HepG2 (cell line): ENCODE data around the gene PSMA7. TPM values are rescaled to one million over a fixed set of nuclear protein-coding genes. Genes with fewer than 3 reads are reported as not detected.

Source experiments
- ELF1 ChIP-seq: sonication (generic); formaldehyde crosslinking; IDR thresholded peaks from 2 replicates; pipeline ENCODE4 v1.4.0; 2020; ENCODE audit warnings: missing genetic modification reagents
- GLI4 ChIP-seq: sonication (generic); formaldehyde crosslinking; IDR thresholded peaks from 2 replicates; pipeline ENCODE4 v1.5.1; 2020; ENCODE audit warnings: missing genetic modification reagents, mild to moderate bottlenecking, moderate library complexity, borderline replicate concordance
- MTA3 ChIP-seq: sonication (generic); formaldehyde crosslinking; IDR thresholded peaks from 2 replicates; pipeline ENCODE4 v1.4.0; 2020; ENCODE audit warnings: missing genetic modification reagents
- ZBTB3 ChIP-seq: sonication (generic); formaldehyde crosslinking; IDR thresholded peaks from 2 replicates; pipeline ENCODE4 v1.4.0; 2020; ENCODE audit warnings: low read depth, mild to moderate bottlenecking, moderate library complexity, missing genetic modification reagents, borderline replicate concordance
- ZBTB7A ChIP-seq: sonication (generic); formaldehyde crosslinking; IDR thresholded peaks from 2 replicates; pipeline ENCODE4 v1.8.0; 2022; ENCODE audit warnings: mild to moderate bottlenecking, missing genetic modification reagents
- ZNF841 ChIP-seq: sonication (generic); formaldehyde crosslinking; IDR thresholded peaks from 2 replicates; pipeline ENCODE4 v1.8.1; 2023; ENCODE audit warnings: missing genetic modification reagents, borderline replicate concordance
- ZSCAN12 ChIP-seq: sonication (generic); formaldehyde crosslinking; IDR thresholded peaks from 2 replicates; pipeline ENCODE4 v1.9.0; 2021; ENCODE audit warnings: mild to moderate bottlenecking, missing genetic modification reagents
- polyA plus RNA-seq, 8 experiments: library from polyadenylated mRNA; depleted of rRNA in 3 of 8; stranded (reverse) in 7 of 8; unstranded in 1 of 8; fragments of >200 nt; fragmentation: Illumina TruSeq in 4 of 8; extraction: Trizol in 4 of 8; gene quantifications; 2 replicates each; pipeline versions ENCODE4 v1.2.1 to v1.2.3, GENCODE V29; 2011 to 2016; ENCODE audit warnings: low read depth in 4 of 8, missing spikeins in 1 of 8, mixed read lengths in 1 of 8; ENCODE audit not compliant: insufficient read depth in 1 of 8
- total RNA-seq, 5 experiments: library from RNA; depleted of rRNA; stranded (reverse); fragments of >200 nt; fragmentation: Illumina TruSeq; extraction: Trizol; gene quantifications; 2 replicates each; pipeline ENCODE4 v1.2.3, GENCODE V29; 2016; ENCODE audit warnings: low read depth in 1 of 5
- TF ChIP-seq, protein P1 (sequence below): sonication (generic); formaldehyde crosslinking; IDR thresholded peaks from 2 replicates; pipeline ENCODE4 v1.9.0; 2021; ENCODE audit warnings: missing genetic modification reagents, mild to moderate bottlenecking, borderline replicate concordance
- TF ChIP-seq, protein P2 (sequence below): sonication (generic); formaldehyde crosslinking; IDR thresholded peaks from 2 replicates; pipeline ENCODE4 v1.5.0; 2020; ENCODE audit warnings: missing genetic modification reagents, mild to moderate bottlenecking, borderline replicate concordance
- TF ChIP-seq, protein P3 (sequence below): sonication (generic); formaldehyde crosslinking; IDR thresholded peaks from 2 replicates; pipeline ENCODE4; 2020; ENCODE audit warnings: missing genetic modification reagents, mild to moderate bottlenecking, borderline replicate concordance
- TF ChIP-seq, protein P4 (sequence below): sonication (generic); formaldehyde crosslinking; IDR thresholded peaks from 2 replicates; pipeline ENCODE4 v1.8.1; 2022; ENCODE audit warnings: mild to moderate bottlenecking, missing genetic modification reagents
- TF ChIP-seq, protein P5 (sequence below), 2 experiments: sonication (generic) in 1 of 2; formaldehyde crosslinking in 1 of 2; IDR thresholded peaks; 2 replicates each; pipeline versions ENCODE4 v1.5.1 to v1.6.1; 2011 to 2020; ENCODE audit warnings: borderline replicate concordance in 1 of 2, low read depth in 1 of 2, low read length in 1 of 2, mild to moderate bottlenecking in 1 of 2, missing genetic modification reagents in 1 of 2, moderate library complexity in 1 of 2
- TF ChIP-seq, protein P6 (sequence below): sonication (generic); formaldehyde crosslinking; IDR thresholded peaks from 2 replicates; pipeline ENCODE4 v1.5.0; 2020; ENCODE audit warnings: mild to moderate bottlenecking, missing genetic modification reagents

Gene PSMA7
- total and polyA plus RNA-seq, 2 of the 13 experiments (the other 11 are each of a cell fraction or from before 2014, with no cell fraction given): 531 to 631 TPM

DNA sequence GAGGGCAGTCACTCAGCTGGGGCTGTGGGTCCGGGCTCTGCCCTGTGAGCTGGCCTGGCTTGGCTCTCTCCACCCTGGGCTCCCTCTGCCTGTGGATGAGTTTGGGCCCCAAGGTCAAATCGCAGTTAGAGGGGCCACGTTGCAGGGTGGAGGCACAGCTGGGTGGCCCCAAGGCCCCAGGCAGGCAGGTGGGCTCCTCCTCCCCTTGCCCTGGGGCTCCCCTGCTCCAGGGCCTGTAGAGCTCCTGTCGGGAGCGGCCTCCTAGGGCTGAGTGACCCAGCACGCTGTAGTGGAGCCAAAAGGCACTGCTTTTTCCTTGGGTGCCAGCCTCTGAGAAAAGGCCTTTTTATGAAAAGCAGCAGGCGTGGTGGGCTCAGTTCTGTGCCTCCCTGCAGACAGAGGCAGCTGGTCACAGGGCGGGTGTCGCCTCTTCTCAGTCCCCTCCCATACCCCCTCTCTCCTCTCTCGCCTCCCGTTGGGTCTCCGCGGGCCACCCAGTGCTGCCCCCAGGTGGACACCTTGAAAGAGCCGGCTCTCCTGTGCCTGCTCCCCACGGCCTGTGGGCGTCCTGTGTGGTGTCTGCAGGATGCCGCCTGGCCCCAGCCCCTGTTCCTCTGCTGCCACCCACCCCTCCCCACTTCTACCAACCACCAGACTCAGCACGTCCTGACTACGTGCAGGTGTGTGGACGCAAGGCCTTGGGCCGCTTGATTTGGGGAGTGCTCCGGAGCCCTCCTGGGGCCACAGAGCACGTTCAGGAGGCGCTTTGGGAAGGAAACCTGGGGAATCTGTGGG lies 13.6 kb upstream of the PSMA7 start (continued):
- TF ChIP-seq, protein P1, sequence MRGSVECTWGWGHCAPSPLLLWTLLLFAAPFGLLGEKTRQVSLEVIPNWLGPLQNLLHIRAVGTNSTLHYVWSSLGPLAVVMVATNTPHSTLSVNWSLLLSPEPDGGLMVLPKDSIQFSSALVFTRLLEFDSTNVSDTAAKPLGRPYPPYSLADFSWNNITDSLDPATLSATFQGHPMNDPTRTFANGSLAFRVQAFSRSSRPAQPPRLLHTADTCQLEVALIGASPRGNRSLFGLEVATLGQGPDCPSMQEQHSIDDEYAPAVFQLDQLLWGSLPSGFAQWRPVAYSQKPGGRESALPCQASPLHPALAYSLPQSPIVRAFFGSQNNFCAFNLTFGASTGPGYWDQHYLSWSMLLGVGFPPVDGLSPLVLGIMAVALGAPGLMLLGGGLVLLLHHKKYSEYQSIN (CRISPR knock-in tag): no peak
- TF ChIP-seq, protein P2, sequence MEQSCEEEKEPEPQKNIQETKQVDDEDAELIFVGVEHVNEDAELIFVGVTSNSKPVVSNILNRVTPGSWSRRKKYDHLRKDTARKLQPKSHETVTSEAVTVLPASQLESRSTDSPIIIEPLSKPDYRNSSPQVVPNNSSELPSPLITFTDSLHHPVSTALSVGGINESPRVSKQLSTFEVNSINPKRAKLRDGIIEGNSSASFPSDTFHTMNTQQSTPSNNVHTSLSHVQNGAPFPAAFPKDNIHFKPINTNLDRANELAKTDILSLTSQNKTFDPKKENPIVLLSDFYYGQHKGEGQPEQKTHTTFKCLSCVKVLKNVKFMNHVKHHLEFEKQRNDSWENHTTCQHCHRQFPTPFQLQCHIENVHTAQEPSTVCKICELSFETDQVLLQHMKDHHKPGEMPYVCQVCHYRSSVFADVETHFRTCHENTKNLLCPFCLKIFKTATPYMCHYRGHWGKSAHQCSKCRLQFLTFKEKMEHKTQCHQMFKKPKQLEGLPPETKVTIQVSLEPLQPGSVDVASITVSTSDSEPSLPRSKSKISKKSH (CRISPR knock-in tag): peak; percentile 68
- TF ChIP-seq ZSCAN12 (CRISPR knock-in tag) (no peak), ELF1 (peak; percentile 42; the same call in 1 of the 2 replicates), GLI4 (CRISPR knock-in tag) (no peak), MTA3 (no peak), ZBTB3 (no peak), ZBTB7A (no peak), ZNF841 (no peak)
- TF ChIP-seq, protein P3, sequence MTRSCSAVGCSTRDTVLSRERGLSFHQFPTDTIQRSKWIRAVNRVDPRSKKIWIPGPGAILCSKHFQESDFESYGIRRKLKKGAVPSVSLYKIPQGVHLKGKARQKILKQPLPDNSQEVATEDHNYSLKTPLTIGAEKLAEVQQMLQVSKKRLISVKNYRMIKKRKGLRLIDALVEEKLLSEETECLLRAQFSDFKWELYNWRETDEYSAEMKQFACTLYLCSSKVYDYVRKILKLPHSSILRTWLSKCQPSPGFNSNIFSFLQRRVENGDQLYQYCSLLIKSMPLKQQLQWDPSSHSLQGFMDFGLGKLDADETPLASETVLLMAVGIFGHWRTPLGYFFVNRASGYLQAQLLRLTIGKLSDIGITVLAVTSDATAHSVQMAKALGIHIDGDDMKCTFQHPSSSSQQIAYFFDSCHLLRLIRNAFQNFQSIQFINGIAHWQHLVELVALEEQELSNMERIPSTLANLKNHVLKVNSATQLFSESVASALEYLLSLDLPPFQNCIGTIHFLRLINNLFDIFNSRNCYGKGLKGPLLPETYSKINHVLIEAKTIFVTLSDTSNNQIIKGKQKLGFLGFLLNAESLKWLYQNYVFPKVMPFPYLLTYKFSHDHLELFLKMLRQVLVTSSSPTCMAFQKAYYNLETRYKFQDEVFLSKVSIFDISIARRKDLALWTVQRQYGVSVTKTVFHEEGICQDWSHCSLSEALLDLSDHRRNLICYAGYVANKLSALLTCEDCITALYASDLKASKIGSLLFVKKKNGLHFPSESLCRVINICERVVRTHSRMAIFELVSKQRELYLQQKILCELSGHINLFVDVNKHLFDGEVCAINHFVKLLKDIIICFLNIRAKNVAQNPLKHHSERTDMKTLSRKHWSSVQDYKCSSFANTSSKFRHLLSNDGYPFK (CRISPR knock-in tag): no peak; the same call in 1 of the 2 replicates
- TF ChIP-seq, protein P4, sequence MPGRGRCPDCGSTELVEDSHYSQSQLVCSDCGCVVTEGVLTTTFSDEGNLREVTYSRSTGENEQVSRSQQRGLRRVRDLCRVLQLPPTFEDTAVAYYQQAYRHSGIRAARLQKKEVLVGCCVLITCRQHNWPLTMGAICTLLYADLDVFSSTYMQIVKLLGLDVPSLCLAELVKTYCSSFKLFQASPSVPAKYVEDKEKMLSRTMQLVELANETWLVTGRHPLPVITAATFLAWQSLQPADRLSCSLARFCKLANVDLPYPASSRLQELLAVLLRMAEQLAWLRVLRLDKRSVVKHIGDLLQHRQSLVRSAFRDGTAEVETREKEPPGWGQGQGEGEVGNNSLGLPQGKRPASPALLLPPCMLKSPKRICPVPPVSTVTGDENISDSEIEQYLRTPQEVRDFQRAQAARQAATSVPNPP (CRISPR knock-in tag): no peak
- TF ChIP-seq, protein P5, sequence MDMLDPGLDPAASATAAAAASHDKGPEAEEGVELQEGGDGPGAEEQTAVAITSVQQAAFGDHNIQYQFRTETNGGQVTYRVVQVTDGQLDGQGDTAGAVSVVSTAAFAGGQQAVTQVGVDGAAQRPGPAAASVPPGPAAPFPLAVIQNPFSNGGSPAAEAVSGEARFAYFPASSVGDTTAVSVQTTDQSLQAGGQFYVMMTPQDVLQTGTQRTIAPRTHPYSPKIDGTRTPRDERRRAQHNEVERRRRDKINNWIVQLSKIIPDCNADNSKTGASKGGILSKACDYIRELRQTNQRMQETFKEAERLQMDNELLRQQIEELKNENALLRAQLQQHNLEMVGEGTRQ (IDR thresholded peaks at IDR 0.05; ENCODE audit: low read depth, low read length): no peak
- TF ChIP-seq, protein P5 (CRISPR knock-in tag; IDR thresholded peaks at IDR 0.05; ENCODE audit: borderline replicate concordance): no peak
- TF ChIP-seq, protein P6, sequence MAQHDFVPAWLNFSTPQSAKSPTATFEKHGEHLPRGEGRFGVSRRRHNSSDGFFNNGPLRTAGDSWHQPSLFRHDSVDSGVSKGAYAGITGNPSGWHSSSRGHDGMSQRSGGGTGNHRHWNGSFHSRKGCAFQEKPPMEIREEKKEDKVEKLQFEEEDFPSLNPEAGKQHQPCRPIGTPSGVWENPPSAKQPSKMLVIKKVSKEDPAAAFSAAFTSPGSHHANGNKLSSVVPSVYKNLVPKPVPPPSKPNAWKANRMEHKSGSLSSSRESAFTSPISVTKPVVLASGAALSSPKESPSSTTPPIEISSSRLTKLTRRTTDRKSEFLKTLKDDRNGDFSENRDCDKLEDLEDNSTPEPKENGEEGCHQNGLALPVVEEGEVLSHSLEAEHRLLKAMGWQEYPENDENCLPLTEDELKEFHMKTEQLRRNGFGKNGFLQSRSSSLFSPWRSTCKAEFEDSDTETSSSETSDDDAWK (CRISPR knock-in tag): no peak
